Endothelial cell of umbilical vein (primary cell): ENCODE data around the gene SEMA4B. TPM values are rescaled to one million over a fixed set of nuclear protein-coding genes. Genes with fewer than 3 reads are reported as not detected.

Experiments
- BruUV-seq: library from RNA; stranded (reverse); fragments of 400-500 nt; replicated peaks from 2 replicates; lab custom pipeline; 2021; lab: Mats Ljungman, UMichigan
- CTCF ChIA-PET: fragments of 300-600, 350-600 bp; sonication (Branson Sonifier 250); formaldehyde crosslinking; loops from one replicate; lab custom pipeline; 2021; ENCODE audit warnings: antibody characterized with exemption, inconsistent platforms; lab: Charles Lee
- POLR2A ChIA-PET: fragments of 300-600, 350-600 bp; sonication (Branson Sonifier 250); formaldehyde crosslinking; loops from one replicate; lab custom pipeline; 2021; ENCODE audit warnings: antibody characterized with exemption, inconsistent platforms; lab: Charles Lee
- DNase-seq: peaks from one replicate; pipeline ENCODE4 v3.0.0-alpha.2; 2011; ENCODE audit warnings: low read depth, low spot score
- FAIRE-seq: peaks from 2 replicates; lab custom pipeline; 2011; peaks lifted over from hg19 to GRCh38; lab: Jason Lieb, UNC
- H2AFZ ChIP-seq: 2 replicates; pipeline ENCODE4 v1.6.0; 2012; ENCODE audit warnings: low read depth, low read length, control low read depth, inconsistent platforms
- H3K27ac ChIP-seq: 2 replicates; pipeline ENCODE4 v1.5.1; 2011; ENCODE audit warnings: low read depth, mild to moderate bottlenecking, control low read depth, low read length, moderate library complexity; ENCODE audit not compliant: insufficient read depth
- H3K27me3 ChIP-seq, 2 experiments: 2 replicates each; pipeline versions ENCODE4 v1.6.0 to v1.6.1; 2011; ENCODE audit warnings: low read length in 2 of 2, mixed read lengths in 1 of 2; ENCODE audit not compliant: control insufficient read depth in 2 of 2, insufficient read depth in 2 of 2
- H3K36me3 ChIP-seq, 2 experiments: 2 replicates in 1 of 2; 3 replicates in 1 of 2; pipeline ENCODE4 v1.5.1; 2011; ENCODE audit warnings: low read length in 2 of 2, mild to moderate bottlenecking in 1 of 2, moderate library complexity in 1 of 2; ENCODE audit not compliant: control insufficient read depth in 2 of 2, insufficient read depth in 2 of 2; ENCODE audit errors: extremely low read depth in 1 of 2
- H3K4me1 ChIP-seq: 3 replicates; pipeline ENCODE4 v1.5.1; 2011; ENCODE audit warnings: mild to moderate bottlenecking, low read length; ENCODE audit not compliant: control insufficient read depth, insufficient read depth; ENCODE audit errors: extremely low read depth
- H3K4me2 ChIP-seq: 2 replicates; pipeline ENCODE4 v1.6.1; 2011; ENCODE audit warnings: low read length, control low read depth, mixed read lengths; ENCODE audit not compliant: insufficient read depth
- H3K4me3 ChIP-seq, 3 experiments: fragments of 200-600 bp in 1 of 3; sonication (generic), shearing (Covaris generic) in 1 of 3; replicated peaks in 1 of 3; 2 replicates each; pipeline ENCODE4 v1.5.1; 2011 to 2016; ENCODE audit warnings: control low read depth in 3 of 3, low read length in 3 of 3, mild to moderate bottlenecking in 2 of 3, inconsistent platforms in 1 of 3, low read depth in 1 of 3, moderate library complexity in 1 of 3; ENCODE audit not compliant: insufficient read depth in 1 of 3
- H3K79me2 ChIP-seq: 2 replicates; pipeline ENCODE4 v1.6.0; 2012; ENCODE audit warnings: low read length, inconsistent platforms; ENCODE audit not compliant: control insufficient read depth, insufficient read depth
- H3K9ac ChIP-seq: replicated peaks from 2 replicates; pipeline ENCODE3; 2011; ENCODE audit warnings: low read length, control low read depth; ENCODE audit not compliant: insufficient read depth; ENCODE audit errors: extremely low read depth
- H3K9me1 ChIP-seq: replicated peaks from 3 replicates; pipeline ENCODE4 v1.6.0; 2011; ENCODE audit warnings: mild to moderate bottlenecking, low read length; ENCODE audit not compliant: control insufficient read depth, insufficient read depth; ENCODE audit errors: extremely low read depth
- H3K9me3 ChIP-seq: replicated peaks from 2 replicates; pipeline ENCODE4 v1.5.1; 2012; ENCODE audit warnings: low read length, inconsistent platforms; ENCODE audit not compliant: control insufficient read depth, insufficient read depth
- H4K20me1 ChIP-seq: replicated peaks from 2 replicates; pipeline ENCODE3; 2011; ENCODE audit warnings: mild to moderate bottlenecking, low read length; ENCODE audit not compliant: control insufficient read depth, insufficient read depth; ENCODE audit errors: extremely low read depth
- CTCF ChIP-seq, 2 donors: IDR thresholded peaks; 1 replicate in 1 of 2; 2 replicates in 1 of 2; pipeline ENCODE4 v1.5.1; 2011; ENCODE audit warnings: low read length in 2 of 2, mild to moderate bottlenecking in 2 of 2, moderate library complexity in 2 of 2, control low read depth in 1 of 2, inconsistent platforms in 1 of 2, low read depth in 1 of 2; ENCODE audit not compliant: insufficient read depth in 1 of 2; ENCODE audit errors: extremely low read depth in 1 of 2
- EZH2 ChIP-seq: IDR thresholded peaks from 2 replicates; pipeline ENCODE4 v1.6.1; 2012; ENCODE audit warnings: borderline replicate concordance, low read depth, mild to moderate bottlenecking, moderate library complexity, low read length, inconsistent platforms; ENCODE audit not compliant: severe bottlenecking
- FOS ChIP-seq: IDR thresholded peaks from 2 replicates; pipeline ENCODE4 v1.6.1; 2011; ENCODE audit warnings: mild to moderate bottlenecking, low read length, moderate library complexity, borderline replicate concordance; ENCODE audit not compliant: insufficient read depth
- GATA2 ChIP-seq: IDR thresholded peaks from 2 replicates; pipeline ENCODE4 v1.7.0; 2011; ENCODE audit warnings: low read depth, mild to moderate bottlenecking, moderate library complexity, mixed read lengths, low read length; ENCODE audit not compliant: insufficient read length, insufficient read depth
- JUN ChIP-seq: IDR thresholded peaks from 2 replicates; pipeline ENCODE4 v1.6.1; 2011; ENCODE audit warnings: borderline replicate concordance, low read depth; ENCODE audit not compliant: insufficient read length, insufficient read depth
- MAX ChIP-seq: IDR thresholded peaks from 2 replicates; pipeline ENCODE4 v1.6.1; 2011; ENCODE audit not compliant: insufficient read depth, insufficient read length
- MYC ChIP-seq: IDR thresholded peaks from one replicate; pipeline ENCODE4 v1.6.1; 2011; ENCODE audit warnings: mild to moderate bottlenecking, low read depth, low read length
- POLR2A ChIP-seq: IDR thresholded peaks from 2 replicates; pipeline ENCODE4 v1.6.1; 2012; ENCODE audit warnings: low read depth, mild to moderate bottlenecking, control low read depth, low read length
- POLR2AphosphoS5 ChIP-seq: IDR thresholded peaks from 2 replicates; pipeline ENCODE4 v1.6.1; 2012; ENCODE audit warnings: low read depth, mild to moderate bottlenecking, control low read depth, low read length, moderate library complexity; ENCODE audit not compliant: insufficient read depth
- dilution Hi-C: fragments of 300-500 bp; cut with MboI; formaldehyde crosslinking; loops from one replicate; pipeline ENCODE4 v1.15.0; 2019; ENCODE audit warnings: low sequenced_read_pairs; ENCODE audit not compliant: extremely low pct_ligation_motif_present
- intact Hi-C: fragments of 100-400 bp; cut with micrococcal nuclease; formaldehyde crosslinking; loops from one replicate; pipeline ENCODE4 v1.10.0; 2022
- polyA plus RNA-seq, 4 experiments: library from polyadenylated mRNA; depleted of rRNA in 3 of 4; stranded (reverse) in 3 of 4; unstranded in 1 of 4; fragments of >200 nt; gene quantifications; 2 replicates each; pipeline versions ENCODE4 v1.2.1 to v1.2.3, GENCODE V29; 2011 to 2012; ENCODE audit warnings: missing spikeins in 1 of 4
- total RNA-seq: library from RNA; stranded (reverse); gene quantifications from 2 replicates; pipeline ENCODE4 v1.2.3, GENCODE V29; 2021

Gene SEMA4B
- total and polyA plus RNA-seq, 2 donors (not counting 3 experiments of a cell fraction or from before 2014, with no cell fraction given): 6.1 to 7.1 TPM

GRCh38 chr15:90230610-90231009, 29.5 kb downstream of the SEMA4B start:
- Histone ChIP-seq H3K4me2 (no peak overlapping the region), H3K36me3 (peaks cover 3 to 17% of the 10 kb centered on the region in 2 experiments), H4K20me1 (no peaks in the 10 kb centered on the region), H3K9ac (no peak overlapping the region), H3K9me1 (no peaks in the 10 kb centered on the region), H3K79me2 (peaks cover 11% of the 10 kb centered on the region), H3K27ac (no peak overlapping the region), H3K27me3 (no peaks in the 10 kb centered on the region), H2AFZ (no peak overlapping the region), H3K4me3 (no peak overlapping the region), H3K4me1 (peaks cover 18% of the 10 kb centered on the region), H3K9me3 (no peaks in the 10 kb centered on the region)
- TF ChIP-seq EZH2: no peak
- no peak for TF ChIP-seq CTCF (IDR thresholded peaks at IDR 0.05; ENCODE audit: extremely low read depth in 1 of 2, insufficient read depth in 1 of 2, low read depth in 1 of 2, low read length in 2 of 2)
- TF ChIP-seq MYC: no peak
- no peak for TF ChIP-seq JUN
- no peak for TF ChIP-seq POLR2A
- TF ChIP-seq FOS: no peak
- TF ChIP-seq POLR2AphosphoS5: no peak
- TF ChIP-seq GATA2: no peak
- no peak for TF ChIP-seq MAX
- dilution Hi-C loops: no loop called here
- DNase-seq (no peak), FAIRE-seq (no peak)
- intact Hi-C loops: loop anchor here (5.0 kb wide), 1 partner anchor 128 kb away; the partner anchor contains the start of gene IDH2
- ChIA-PET CTCF (interaction anchor here (1.0 to 5.2 kb wide), 4 partner anchors 9 to 74 kb away, joined by 3 to 47 read pairs (median 4); no protein-coding TSS in a partner anchor), POLR2A (no interaction called here)
- BruUV-seq: no TSS peak
